Cardiac muscle cell (in vitro differentiated cells and primary cell): ENCODE results near the gene KBTBD13. TPM values are rescaled to one million over a fixed set of nuclear protein-coding genes. Genes with fewer than 3 reads are reported as not detected.

Experiments used
- DNase-seq, 2 donors: peaks; one replicate each; pipeline versions ENCODE4 v3.0.0 to v3.0.0-alpha.2; 2010 to 2017; ENCODE audit warnings: low read depth in 1 of 2, low spot score in 1 of 2
- H3K27ac ChIP-seq: fragments of 200-600 bp; sonication (generic); 2 replicates; pipeline ENCODE4 v1.5.1; 2016
- H3K27me3 ChIP-seq: fragments of 200-600 bp; sonication (generic); 2 replicates; pipeline ENCODE4 v1.6.0; 2016; ENCODE audit warnings: control low read depth
- H3K36me3 ChIP-seq: fragments of 200-600 bp; sonication (generic); 2 replicates; pipeline ENCODE4 v1.5.1; 2016; ENCODE audit warnings: control low read depth
- H3K4me1 ChIP-seq: fragments of 200-600 bp; sonication (generic); 2 replicates; pipeline ENCODE4 v1.8.1; 2017; ENCODE audit warnings: low read depth, mild to moderate bottlenecking, mixed run types
- H3K4me3 ChIP-seq: fragments of 200-600 bp; sonication (generic); 2 replicates; pipeline ENCODE4 v1.5.1; 2016; ENCODE audit warnings: mild to moderate bottlenecking
- H3K9me3 ChIP-seq: fragments of 200-600 bp; sonication (generic); 2 replicates; pipeline ENCODE4 v1.5.1; 2017; ENCODE audit warnings: low read depth, mild to moderate bottlenecking, control low read depth
- CTCF ChIP-seq: IDR thresholded peaks from 2 replicates; pipeline ENCODE4 v1.5.1; 2012; ENCODE audit warnings: low read depth, mild to moderate bottlenecking, low read length
- polyA plus RNA-seq: library from polyadenylated mRNA; unstranded; fragments of >200 nt; fragmentation: Nextera tagmentation; extraction: Ambion mirVana; gene quantifications from 2 replicates; pipeline ENCODE4 v1.2.1, GENCODE V29; 2016
- total RNA-seq: library from RNA; depleted of rRNA; stranded (reverse); fragments of >200 nt; gene quantifications from 2 replicates; pipeline ENCODE4 v1.2.3, GENCODE V29; 2016

KBTBD13 gene
- total and polyA plus RNA-seq, 2 experiments from 2014 or later = 4.8 to 5.0 TPM

GRCh38 chr15:65067645-65068402, 8.7 kb upstream of the KBTBD13 start, which contains the start of gene RASL12:
TSS of gene RASL12 (minus strand) at chr15:65067991. CDS start at chr15:65067835, 156 bp downstream.
- H3K4me3 ChIP-seq = peak within 1 kb of the TSS; percentile 24
- no peak within 1 kb of the TSS for H3K27ac ChIP-seq
- DNase-seq = peak in 1 of 2 donors; percentile 47

GRCh38 chr15:65068403-65068788, 8.2 kb upstream of the KBTBD13 start:
- Histone ChIP-seq H3K27me3 (no peaks in the 10 kb centered on the region), H3K4me1 (peaks cover 42% of the 10 kb centered on the region), H3K36me3 (no peaks in the 10 kb centered on the region), H3K27ac (no peak overlapping the region), H3K9me3 (no peaks in the 10 kb centered on the region), H3K4me3 (no peak overlapping the region)
- DNase-seq = no peak
- TF ChIP-seq CTCF = no peak

More at GRCh38 chr15:65067645-65068402, 8.7 kb upstream of the KBTBD13 start, which contains the start of gene RASL12:
- no peak for TF ChIP-seq CTCF
- Histone ChIP-seq H3K27me3 (no peaks in the 10 kb centered on the region), H3K9me3 (no peaks in the 10 kb centered on the region), H3K4me1 (peaks cover 42% of the 10 kb centered on the region), H3K36me3 (no peaks in the 10 kb centered on the region)

- no peak overlapping the region for H3K4me3 ChIP-seq
- H3K36me3 ChIP-seq = no peaks in the 10 kb centered on the region
- peaks cover 42% of the 10 kb centered on the region for H3K4me1 ChIP-seq
- no peak for TF ChIP-seq CTCF
- no peak overlapping the region for H3K27ac ChIP-seq
- peak in 1 of 2 donors; percentile 94 for DNase-seq
- H3K27me3 ChIP-seq = no peaks in the 10 kb centered on the region
- no peaks in the 10 kb centered on the region for H3K9me3 ChIP-seq
Measured at GRCh38 chr15:65069179-65069578, 7.4 kb upstream of the KBTBD13 start.

DNA sequence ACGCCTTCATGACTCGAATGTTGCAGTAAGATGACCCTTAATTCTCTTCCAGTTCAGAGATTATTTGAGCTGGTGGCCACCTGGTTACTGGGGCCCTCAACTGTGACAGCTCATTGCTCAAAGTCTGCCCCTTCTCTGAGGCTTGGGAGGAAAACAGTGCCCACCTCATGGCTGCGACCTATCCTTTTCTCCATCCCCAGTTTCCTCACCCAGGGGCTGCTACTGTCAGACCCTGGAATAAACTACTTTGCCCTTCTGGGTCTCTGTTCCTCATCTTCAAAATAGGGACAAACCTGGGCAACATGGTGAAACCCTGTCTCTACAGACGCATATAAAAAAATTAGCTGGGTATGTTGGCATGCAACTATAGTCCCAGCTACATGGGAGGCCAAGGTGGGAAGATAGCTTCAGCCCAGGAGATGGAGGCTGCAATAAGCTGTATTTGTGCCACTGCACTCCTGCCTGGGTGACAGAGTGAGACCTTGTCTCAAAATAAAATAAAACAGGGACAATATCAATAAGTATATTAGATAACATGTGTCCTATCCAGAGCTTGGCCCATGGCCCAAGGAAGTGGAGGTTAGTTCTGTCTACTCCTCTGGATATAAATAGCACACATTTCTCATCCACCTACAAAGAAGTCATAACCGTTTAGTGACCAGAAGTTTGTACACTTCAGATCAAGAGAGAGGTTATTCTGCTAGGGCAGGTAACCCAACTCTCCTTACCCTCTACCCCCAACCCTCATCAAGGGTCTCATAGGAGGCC, 6.6 kb upstream of the KBTBD13 start:
- no peak for DNase-seq
- no peaks in the 10 kb centered on the region for H3K36me3 ChIP-seq
- no peaks in the 10 kb centered on the region for H3K27me3 ChIP-seq
- H3K27ac ChIP-seq = no peak overlapping the region
- no peak for TF ChIP-seq CTCF
- H3K9me3 ChIP-seq = no peaks in the 10 kb centered on the region
- peaks cover 41% of the 10 kb centered on the region for H3K4me1 ChIP-seq
- no peak overlapping the region for H3K4me3 ChIP-seq

DNA sequence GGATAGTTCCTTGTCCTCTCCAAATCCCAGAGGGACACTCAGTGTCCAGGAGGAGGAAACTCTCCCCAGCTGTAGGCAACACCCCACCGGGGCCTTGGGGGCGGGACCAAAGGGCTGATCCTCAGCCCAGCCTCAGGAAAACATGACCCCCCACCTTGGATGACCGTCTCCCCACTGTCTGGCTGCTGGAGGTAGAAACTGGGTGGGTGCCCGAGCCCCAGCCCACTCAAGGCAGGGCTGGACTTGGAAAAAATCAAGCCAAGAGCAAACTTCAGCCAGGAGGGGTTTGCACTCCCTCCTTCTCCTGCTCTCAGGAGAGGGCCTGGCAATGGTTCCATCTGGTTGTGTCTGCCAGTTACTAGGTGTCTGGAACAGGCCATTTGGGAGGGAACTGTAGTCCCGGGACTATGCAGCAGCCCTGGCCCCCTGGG, 5.2 kb upstream of the KBTBD13 start:
- no peaks in the 10 kb centered on the region for H3K27me3 ChIP-seq
- H3K9me3 ChIP-seq = no peaks in the 10 kb centered on the region
- no peak for TF ChIP-seq CTCF
- H3K4me3 ChIP-seq = no peak overlapping the region
- DNase-seq = peak in 1 of 2 donors; percentile 74
- H3K36me3 ChIP-seq = no peaks in the 10 kb centered on the region
- no peak overlapping the region for H3K27ac ChIP-seq
- peaks cover 34% of the 10 kb centered on the region for H3K4me1 ChIP-seq
